WTC11 (cell line): ENCODE measurements around the gene SLC7A4. TPM values are rescaled to one million over a fixed set of nuclear protein-coding genes. Genes with fewer than 3 reads are reported as not detected.

ENCODE experiments used
- ATF1 ChIP-seq: sonication (generic); formaldehyde crosslinking; IDR thresholded peaks from 2 replicates; pipeline ENCODE4 v1.8.1; 2023; ENCODE audit warnings: mild to moderate bottlenecking, moderate library complexity, missing genetic modification reagents
- FOXP4 ChIP-seq: sonication (generic); formaldehyde crosslinking; IDR thresholded peaks from 2 replicates; pipeline ENCODE4 v1.8.0; 2022; ENCODE audit warnings: mild to moderate bottlenecking, missing genetic modification reagents
- SMAD3 ChIP-seq: sonication (generic); formaldehyde crosslinking; IDR thresholded peaks from 2 replicates; pipeline ENCODE4 v1.8.0; 2022; ENCODE audit warnings: missing genetic modification reagents, mild to moderate bottlenecking, borderline replicate concordance
- SP1 ChIP-seq: sonication (generic); formaldehyde crosslinking; conservative IDR thresholded peaks from 2 replicates; pipeline ENCODE4 v1.8.1; 2022; ENCODE audit warnings: missing genetic modification reagents
- STAT6 ChIP-seq: sonication (generic); formaldehyde crosslinking; conservative IDR thresholded peaks from 2 replicates; pipeline ENCODE4 v1.8.1; 2023; ENCODE audit warnings: mild to moderate bottlenecking, low read depth, missing genetic modification reagents, moderate library complexity
- TEAD4 ChIP-seq: sonication (generic); formaldehyde crosslinking; IDR thresholded peaks from 2 replicates; pipeline ENCODE4 v1.8.0; 2022; ENCODE audit warnings: mild to moderate bottlenecking, missing genetic modification reagents
- ZNF138 ChIP-seq: sonication (generic); formaldehyde crosslinking; conservative IDR thresholded peaks from 2 replicates; pipeline ENCODE4 v1.8.1; 2022; ENCODE audit warnings: mild to moderate bottlenecking, moderate library complexity, missing genetic modification reagents
- microRNA-seq: library from miRNA; unstranded; fragments of <30 nt; microRNA quantifications from one replicate; pipeline ENCODE4 v1.2.0, GENCODE V29; 2022; ENCODE audit warnings: borderline number of aligned reads
- total RNA-seq: library from RNA; stranded (reverse); gene quantifications from 3 replicates; pipeline ENCODE4 v1.2.3, GENCODE V29; 2021

SLC7A4 gene
- total RNA-seq, 1 experiment from 2014 or later: 0.37 TPM

GRCh38 chr22:20979243-20979809 lies 53.0 kb downstream of the SLC7A4 start (continued):
- no peak for TF ChIP-seq SMAD3 (CRISPR knock-in tag)
- no peak for TF ChIP-seq FOXP4 (CRISPR knock-in tag)
- TF ChIP-seq ATF1 (CRISPR knock-in tag): no peak
- peak; percentile 81 for TF ChIP-seq SP1
- TF ChIP-seq TEAD4 (CRISPR knock-in tag): no peak
- no peak for TF ChIP-seq ZNF138 (CRISPR knock-in tag)
- no peak for TF ChIP-seq STAT6 (CRISPR knock-in tag)

Small RNAs within 50 kb of the gene (microRNA-seq; reads per million reads assigned to microRNA genes)
- gene MIR649: not detected

Other genes with a start within 250 kb of the SLC7A4 start
- 43.9 to 45.5 TPM (median 45.1 TPM) in 3 replicates for gene PI4KA, start 173.8 kb downstream of the SLC7A4 start, total RNA-seq
- gene SNAP29, start 173.6 kb downstream of the SLC7A4 start, total RNA-seq: 13.3 to 14.7 TPM (median 14.0 TPM) in 3 replicates
- gene CRKL, start 115.2 kb downstream of the SLC7A4 start, total RNA-seq: 113 to 115 TPM (median 114 TPM) in 3 replicates
- gene AIFM3, start 65.3 kb downstream of the SLC7A4 start, total RNA-seq: 2.6 to 3.4 TPM (median 2.8 TPM) in 3 replicates
- 38.3 to 44.5 TPM (median 40.1 TPM) in 3 replicates for gene LZTR1, start 50.3 kb downstream of the SLC7A4 start, total RNA-seq
- gene THAP7, start 30.4 kb downstream of the SLC7A4 start, total RNA-seq: 18.7 to 23.9 TPM (median 19.3 TPM) in 3 replicates
- gene P2RX6, start 17.4 kb downstream of the SLC7A4 start, total RNA-seq: 0.13 to 0.69 TPM (median 0.30 TPM) in 3 replicates
- gene LRRC74B, start 13.4 kb upstream of the SLC7A4 start, total RNA-seq: not detected in 3 replicates